ENCODE data around the gene PPP2R1B. TPM values are rescaled to one million over a fixed set of nuclear protein-coding genes. Genes with fewer than 3 reads are reported as not detected.

Gene PPP2R1B
- total RNA-seq, 1 donor, result 19.9 TPM

GRCh38 chr11:111733016-111733415, 33.2 kb downstream of the PPP2R1B start:
- H3K36me3 ChIP-seq (ENCODE audit: insufficient read depth, low read length), result no peaks in the 10 kb centered on the region
- peak; percentile 91 for DNase-seq (ENCODE audit: insufficient read length, low spot score, missing footprints)
- peak overlapping the region; percentile 1 for H2AFZ ChIP-seq (ENCODE audit: low read length)
- TF ChIP-seq CTCF (IDR thresholded peaks at IDR 0.05; ENCODE audit: extremely low read depth, low read depth, low read length), result no peak
- no peak overlapping the region for H3K4me3 ChIP-seq (ENCODE audit: insufficient read depth, low read length)
- H4K20me1 ChIP-seq (ENCODE audit: insufficient read depth, low read length), result no peaks in the 10 kb centered on the region
- H3K79me2 ChIP-seq (ENCODE audit: insufficient read depth, low read length), result no peaks in the 10 kb centered on the region
- peaks cover 81% of the 10 kb centered on the region for H3K4me1 ChIP-seq (ENCODE audit: insufficient read depth, low read length)
- peak overlapping the region; percentile 32 for H3K4me2 ChIP-seq (ENCODE audit: insufficient read depth, low read length)
- H3K9me3 ChIP-seq (ENCODE audit: low read depth, low read length), result no peaks in the 10 kb centered on the region
- H3K27ac ChIP-seq (ENCODE audit: low read depth, low read length), result peak overlapping the region; percentile 100
- no peaks in the 10 kb centered on the region for H3K27me3 ChIP-seq (ENCODE audit: insufficient read depth, low read length)

GRCh38 chr11:111731821-111732220, 34.4 kb downstream of the PPP2R1B start:
- peaks cover 69% of the 10 kb centered on the region for H3K4me1 ChIP-seq (ENCODE audit: insufficient read depth, low read length)
- H2AFZ ChIP-seq (ENCODE audit: low read length), result no peak overlapping the region
- no peaks in the 10 kb centered on the region for H3K27me3 ChIP-seq (ENCODE audit: insufficient read depth, low read length)
- peak overlapping the region; percentile 100 for H3K27ac ChIP-seq (ENCODE audit: low read depth, low read length)
- no peaks in the 10 kb centered on the region for H3K9me3 ChIP-seq (ENCODE audit: low read depth, low read length)
- no peaks in the 10 kb centered on the region for H3K79me2 ChIP-seq (ENCODE audit: insufficient read depth, low read length)
- no peak overlapping the region for H3K4me3 ChIP-seq (ENCODE audit: insufficient read depth, low read length)
- peak; percentile 50 for DNase-seq (ENCODE audit: insufficient read length, low spot score, missing footprints)
- H3K4me2 ChIP-seq (ENCODE audit: insufficient read depth, low read length), result no peak overlapping the region
- no peaks in the 10 kb centered on the region for H4K20me1 ChIP-seq (ENCODE audit: insufficient read depth, low read length)
- H3K36me3 ChIP-seq (ENCODE audit: insufficient read depth, low read length), result peaks cover 4% of the 10 kb centered on the region
- TF ChIP-seq CTCF (IDR thresholded peaks at IDR 0.05; ENCODE audit: extremely low read depth, low read depth, low read length), result no peak

DNA sequence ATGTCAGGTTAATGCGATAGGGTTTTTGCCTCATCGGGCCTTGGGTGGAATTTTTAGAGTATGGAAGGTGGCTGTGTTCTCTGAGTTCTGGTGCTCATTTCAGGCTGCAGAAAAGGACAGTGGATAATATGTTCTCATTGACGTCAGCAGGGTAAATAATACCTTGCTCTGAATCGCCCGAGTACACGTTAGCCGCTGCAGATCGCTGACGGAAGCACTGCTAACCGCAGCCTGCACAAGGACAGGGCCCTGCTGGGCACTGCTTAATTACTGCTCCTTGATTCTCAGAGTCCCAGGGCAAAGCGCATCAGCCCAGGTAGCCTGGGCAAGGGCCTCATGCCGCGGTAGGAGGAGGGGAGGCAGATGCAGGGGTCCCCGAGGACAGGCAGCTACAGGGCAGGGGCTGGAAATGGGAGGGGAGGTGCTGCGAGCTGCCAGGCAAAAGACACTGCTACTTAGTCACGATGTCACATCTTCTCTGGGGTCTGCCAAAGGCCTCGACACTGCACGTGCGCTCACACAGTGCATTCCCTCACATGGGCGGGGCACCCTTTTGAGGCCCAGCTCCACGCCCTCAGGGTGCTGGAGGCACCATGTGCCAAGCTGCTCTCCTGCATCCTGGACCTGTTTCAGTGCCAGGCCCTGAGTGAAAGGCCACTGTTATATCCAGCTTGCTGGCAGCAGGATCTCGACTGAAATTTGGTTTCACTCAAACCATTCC, 35.2 kb downstream of the PPP2R1B start:
- Histone ChIP-seq H3K27me3 (ENCODE audit: insufficient read depth, low read length) (no peaks in the 10 kb centered on the region), H3K4me1 (ENCODE audit: insufficient read depth, low read length) (peaks cover 61% of the 10 kb centered on the region), H3K9me3 (ENCODE audit: low read depth, low read length) (no peaks in the 10 kb centered on the region), H3K4me3 (ENCODE audit: insufficient read depth, low read length) (peak overlapping the region; percentile 7), H3K27ac (ENCODE audit: low read depth, low read length) (peak overlapping the region; percentile 100), H2AFZ (ENCODE audit: low read length) (no peak overlapping the region), H3K79me2 (ENCODE audit: insufficient read depth, low read length) (no peaks in the 10 kb centered on the region), H3K36me3 (ENCODE audit: insufficient read depth, low read length) (peaks cover 12% of the 10 kb centered on the region), H3K4me2 (ENCODE audit: insufficient read depth, low read length) (peak overlapping the region; percentile 41), H4K20me1 (ENCODE audit: insufficient read depth, low read length) (no peaks in the 10 kb centered on the region)
- DNase-seq (ENCODE audit: insufficient read length, low spot score, missing footprints), result peak; percentile 66
- TF ChIP-seq CTCF (IDR thresholded peaks at IDR 0.05; ENCODE audit: extremely low read depth, low read depth, low read length), result no peak

- H3K9me3 ChIP-seq (ENCODE audit: low read depth, low read length), result no peaks in the 10 kb centered on the region
- H3K4me2 ChIP-seq (ENCODE audit: insufficient read depth, low read length), result peak overlapping the region; percentile 10
- no peaks in the 10 kb centered on the region for H4K20me1 ChIP-seq (ENCODE audit: insufficient read depth, low read length)
- no peaks in the 10 kb centered on the region for H3K27me3 ChIP-seq (ENCODE audit: insufficient read depth, low read length)
- peaks cover 23% of the 10 kb centered on the region for H3K36me3 ChIP-seq (ENCODE audit: insufficient read depth, low read length)
- DNase-seq (ENCODE audit: insufficient read length, low spot score, missing footprints), result peak; percentile 43
- H3K4me3 ChIP-seq (ENCODE audit: insufficient read depth, low read length), result no peak overlapping the region
- TF ChIP-seq CTCF (IDR thresholded peaks at IDR 0.05; ENCODE audit: extremely low read depth, low read depth, low read length), result no peak
- H3K79me2 ChIP-seq (ENCODE audit: insufficient read depth, low read length), result no peaks in the 10 kb centered on the region
- peaks cover 49% of the 10 kb centered on the region for H3K4me1 ChIP-seq (ENCODE audit: insufficient read depth, low read length)
- H2AFZ ChIP-seq (ENCODE audit: low read length), result no peak overlapping the region
- H3K27ac ChIP-seq (ENCODE audit: low read depth, low read length), result peak overlapping the region; percentile 100
Observed at GRCh38 chr11:111729831-111730311, 36.3 kb downstream of the PPP2R1B start.
